Kidney tubule cell (primary cell): ENCODE measurements around the gene PEX5L.
"Not testable (repeated sequence)": the region's sequence is repeated elsewhere in the genome, so short reads cannot be mapped to it uniquely, and the experiment has no call there.

Experiments used
- DNase-seq: peaks from one replicate; pipeline ENCODE4 v3.0.0-alpha.2; 2018; ENCODE audit warnings: low spot score

PEX5L gene

GRCh38 chr3:179832333-179832854, 204.3 kb downstream of the PEX5L start:
- DNase-seq = no peak

- DNase-seq = no peak
These were observed 207.3 kb downstream of the PEX5L start for GRCh38 chr3:179829401-179829800.

- no peak for DNase-seq
These were observed 208.0 kb downstream of the PEX5L start for GRCh38 chr3:179828738-179829137.

GRCh38 chr3:179826247-179826637, 210.5 kb downstream of the PEX5L start:
- no peak for DNase-seq

- no peak for DNase-seq
These were observed 211.1 kb downstream of the PEX5L start for GRCh38 chr3:179825527-179826246.

GRCh38 chr3:179822296-179822695, 214.4 kb downstream of the PEX5L start:
- no peak for DNase-seq

GRCh38 chr3:179819379-179819778, 217.4 kb downstream of the PEX5L start:
- no peak for DNase-seq

- no peak for DNase-seq
These were observed 224.7 kb downstream of the PEX5L start for GRCh38 chr3:179812096-179812382.

- peak; percentile 85 for DNase-seq
These were observed 225.2 kb downstream of the PEX5L start for GRCh38 chr3:179811321-179812095.

- no peak for DNase-seq
These were observed 227.1 kb downstream of the PEX5L start for GRCh38 chr3:179809639-179810038.

GRCh38 chr3:179807588-179807987, 229.1 kb downstream of the PEX5L start:
- no peak for DNase-seq

- DNase-seq = no peak
These were observed 230.6 kb downstream of the PEX5L start for GRCh38 chr3:179806177-179806576.

- DNase-seq = no peak
These were observed 234.9 kb downstream of the PEX5L start for GRCh38 chr3:179801856-179802255.

GRCh38 chr3:179801263-179801662, 235.5 kb downstream of the PEX5L start:
- peak; percentile 45 for DNase-seq

- DNase-seq = no peak
These were observed 239.5 kb downstream of the PEX5L start for GRCh38 chr3:179797192-179797591.

- DNase-seq = no peak
These were observed 240.3 kb downstream of the PEX5L start for GRCh38 chr3:179796421-179796820.

- no peak for DNase-seq
These were observed 242.4 kb downstream of the PEX5L start for GRCh38 chr3:179794355-179794754.

- no peak for DNase-seq
These were observed 244.9 kb downstream of the PEX5L start for GRCh38 chr3:179791793-179792192.

GRCh38 chr3:179788996-179789395, 247.7 kb downstream of the PEX5L start:
- DNase-seq = no peak

GRCh38 chr3:179782841-179783240, 253.9 kb downstream of the PEX5L start:
- not testable (repeated sequence) for DNase-seq

- no peak for DNase-seq
These were observed 261.2 kb downstream of the PEX5L start for GRCh38 chr3:179775416-179776122.

GRCh38 chr3:179772297-179772696, 264.4 kb downstream of the PEX5L start:
- no peak for DNase-seq

- DNase-seq = peak; percentile 67
These were observed 264.9 kb downstream of the PEX5L start for GRCh38 chr3:179771797-179772196.
